HK-2 (cell line): Measurements from ENCODE around the gene PAXX.

Experiments used
- DNase-seq: peaks from one replicate; pipeline ENCODE4 v3.0.0-alpha.2; 2018; ENCODE audit not compliant: unreplicated experiment

Gene PAXX

GRCh38 chr9:136968333-136969127 is 23.7 kb upstream of the PAXX start:
- DNase-seq = no peak

- DNase-seq = no peak
Measured at GRCh38 chr9:136969150-136969549, 23.1 kb upstream of the PAXX start.

DNA sequence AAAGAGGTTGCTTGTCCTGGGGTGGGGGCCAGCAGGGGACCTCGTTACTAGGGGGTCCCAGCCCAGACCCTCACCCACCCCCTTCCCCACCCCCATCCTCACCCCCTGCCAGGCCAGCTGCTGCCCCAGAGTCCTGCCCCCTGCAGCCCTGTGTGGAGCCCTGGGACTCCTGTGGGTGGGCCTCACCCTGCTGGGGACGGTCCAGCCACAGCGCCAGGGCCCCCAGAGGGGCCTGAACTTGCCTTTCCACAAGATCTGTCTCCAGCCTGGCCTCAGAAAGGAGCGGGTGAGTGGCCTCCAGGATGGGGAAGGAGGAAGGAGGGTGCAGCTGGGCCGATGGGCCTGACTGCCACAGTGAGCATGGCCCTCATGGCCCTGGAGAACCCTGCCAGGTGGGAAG is 22.4 kb upstream of the PAXX start:
- no peak for DNase-seq

- no peak for DNase-seq
Measured at GRCh38 chr9:136970361-136970760, 21.9 kb upstream of the PAXX start.

DNA sequence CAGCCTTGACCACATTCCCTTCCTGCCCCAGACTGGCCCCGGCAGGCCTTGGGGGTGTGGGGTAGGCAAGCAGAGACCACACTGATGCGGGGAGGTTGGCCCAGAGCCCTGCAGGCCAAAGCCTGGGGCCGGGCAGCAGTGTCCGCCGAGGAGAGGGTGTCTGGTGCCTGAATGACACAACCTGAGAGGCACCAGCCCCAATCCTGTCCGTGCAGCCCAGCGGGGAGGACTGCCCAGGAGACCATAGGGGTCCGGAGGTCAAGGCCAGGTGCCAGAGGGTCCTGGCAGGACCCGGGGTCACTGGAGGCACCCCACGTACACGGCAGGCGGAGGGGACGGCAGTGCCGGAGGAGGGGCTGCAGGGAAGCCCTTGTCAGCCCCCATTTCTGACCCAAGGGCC is 20.5 kb upstream of the PAXX start:
- no peak for DNase-seq

- DNase-seq = no peak
Measured at GRCh38 chr9:136972335-136972734, 19.9 kb upstream of the PAXX start.

DNA sequence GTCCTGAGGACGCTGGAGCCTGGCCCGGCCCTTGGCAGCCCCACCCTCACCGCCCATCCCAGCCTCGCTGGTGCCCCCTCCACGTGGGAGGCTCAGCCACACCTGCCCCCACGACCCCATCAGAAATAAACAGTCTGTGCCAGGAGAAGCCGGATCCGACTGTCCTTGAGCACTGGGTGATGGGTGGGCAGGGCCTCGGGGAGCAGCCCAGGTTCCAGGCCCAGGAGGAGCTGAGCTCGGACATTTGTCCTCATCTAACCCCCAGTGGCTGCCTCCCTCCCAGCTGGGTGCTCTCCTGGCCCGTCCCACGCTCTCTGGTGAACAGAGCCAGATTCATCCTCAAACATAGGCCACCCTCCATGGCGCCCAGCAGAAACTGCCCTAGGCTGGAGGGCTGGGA is 19.5 kb upstream of the PAXX start:
- no peak for DNase-seq

DNA sequence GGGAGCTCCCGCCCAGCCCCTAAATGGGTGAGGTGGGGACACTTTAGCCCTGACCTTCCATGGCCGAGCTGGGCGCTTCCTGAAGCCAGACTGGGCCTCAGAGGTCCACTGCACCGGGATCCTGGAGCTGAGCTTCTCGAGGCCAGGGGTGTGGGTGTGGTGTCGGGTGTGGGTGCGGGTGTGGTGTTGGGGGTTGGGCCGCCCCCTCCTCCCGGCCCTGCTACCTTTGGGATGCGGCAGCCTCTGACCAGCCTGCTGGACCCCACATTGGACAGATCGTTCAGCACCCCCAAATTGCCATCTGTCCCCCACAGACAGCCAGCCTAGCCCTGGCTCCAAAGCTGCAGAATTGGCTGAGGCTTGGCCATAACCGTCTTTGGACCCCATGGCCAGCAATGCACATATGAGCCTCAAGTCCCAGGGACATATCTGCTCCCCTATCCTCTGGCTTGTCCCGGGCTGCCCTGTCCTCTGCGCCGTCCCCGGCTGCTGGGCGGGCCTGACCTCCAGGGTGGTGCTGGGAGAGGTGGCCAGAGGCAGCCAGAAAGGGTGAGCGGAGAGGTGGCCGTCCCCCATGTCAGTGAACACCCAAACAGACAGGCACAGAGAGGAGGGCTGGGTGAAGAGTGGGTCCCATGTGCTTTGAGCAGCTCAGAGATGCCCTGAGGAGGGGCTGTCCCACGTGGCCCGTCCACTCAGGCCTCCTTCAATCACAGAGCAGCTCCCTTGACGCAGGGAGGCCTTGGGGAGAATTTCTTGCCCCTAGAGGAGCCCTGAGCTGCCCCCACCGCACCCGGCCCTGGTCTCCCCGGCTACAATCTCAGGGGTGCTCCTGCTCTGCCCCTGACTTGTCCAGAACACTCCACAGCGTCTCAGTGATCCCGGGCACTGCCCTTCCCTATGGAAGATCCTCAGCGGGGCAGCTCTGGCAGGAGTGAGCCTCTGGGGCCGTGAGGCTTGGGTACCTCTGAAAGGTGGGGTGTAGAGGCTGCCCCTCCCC is 18.3 kb upstream of the PAXX start:
- no peak for DNase-seq

DNA sequence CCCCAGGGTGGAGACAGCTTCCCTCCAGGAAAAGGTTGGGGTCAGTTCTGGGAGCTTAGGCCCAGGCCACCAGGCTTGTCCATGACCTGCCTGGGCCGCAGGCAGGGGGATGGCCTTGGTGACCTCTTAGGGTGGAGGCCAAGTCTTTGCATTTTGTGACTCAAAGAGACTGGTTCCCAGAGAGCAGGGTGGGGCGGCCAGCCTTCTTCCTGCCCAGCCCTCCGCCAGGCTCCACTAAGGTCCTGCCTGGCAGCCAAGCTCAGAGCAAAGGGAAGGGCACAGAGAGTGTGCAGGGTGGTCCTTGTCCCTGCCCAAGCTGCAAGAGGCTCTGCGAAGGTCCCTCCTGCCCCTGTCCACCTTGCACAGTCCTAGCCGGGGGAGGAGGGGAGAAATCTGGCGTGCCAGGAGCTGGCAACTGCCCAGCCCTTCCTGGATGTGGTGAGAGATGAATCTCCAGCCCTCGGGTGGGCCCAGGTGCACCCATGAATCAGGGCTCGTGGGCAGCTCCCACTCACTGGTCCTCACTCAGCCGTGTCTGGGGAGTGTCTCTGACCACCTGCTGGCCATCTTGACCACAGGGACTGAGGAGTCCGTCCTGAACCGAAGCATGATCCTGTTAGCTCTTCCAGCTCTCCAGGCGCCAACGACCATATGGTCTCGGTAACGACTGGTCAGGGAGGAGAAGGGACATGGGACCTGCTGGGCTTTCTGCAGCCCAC is 17.2 kb upstream of the PAXX start:
- DNase-seq = no peak

- no peak for DNase-seq
Measured at GRCh38 chr9:136975644-136976043, 16.6 kb upstream of the PAXX start.

DNA sequence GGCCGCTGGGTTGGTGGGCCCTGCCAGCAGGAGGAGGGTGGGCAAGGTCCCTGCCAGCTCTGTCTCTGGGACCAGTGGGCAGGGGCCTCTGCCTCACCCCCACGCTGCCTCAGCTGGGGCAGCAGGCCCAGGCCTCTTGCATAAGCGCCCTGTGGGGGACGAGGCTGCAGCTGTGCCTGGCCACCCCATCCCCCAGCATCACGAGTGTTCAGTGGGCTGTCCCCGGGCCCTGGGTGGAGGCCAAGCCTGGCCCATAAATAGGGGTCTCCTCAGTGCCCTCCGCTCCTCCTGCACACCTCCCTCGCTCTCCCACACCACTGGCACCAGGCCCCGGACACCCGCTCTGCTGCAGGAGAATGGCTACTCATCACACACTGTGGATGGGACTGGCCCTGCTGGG is 15.0 kb upstream of the PAXX start, which contains the start of gene PTGDS:
TSS of gene PTGDS (plus strand) at position 282 of the 400 bp plus-strand sequence. CDS start at position 357, 75 bp downstream.
- DNase-seq = no peak

GRCh38 chr9:136977649-136978072 is 14.6 kb upstream of the PAXX start:
- DNase-seq = peak; percentile 23

DNA sequence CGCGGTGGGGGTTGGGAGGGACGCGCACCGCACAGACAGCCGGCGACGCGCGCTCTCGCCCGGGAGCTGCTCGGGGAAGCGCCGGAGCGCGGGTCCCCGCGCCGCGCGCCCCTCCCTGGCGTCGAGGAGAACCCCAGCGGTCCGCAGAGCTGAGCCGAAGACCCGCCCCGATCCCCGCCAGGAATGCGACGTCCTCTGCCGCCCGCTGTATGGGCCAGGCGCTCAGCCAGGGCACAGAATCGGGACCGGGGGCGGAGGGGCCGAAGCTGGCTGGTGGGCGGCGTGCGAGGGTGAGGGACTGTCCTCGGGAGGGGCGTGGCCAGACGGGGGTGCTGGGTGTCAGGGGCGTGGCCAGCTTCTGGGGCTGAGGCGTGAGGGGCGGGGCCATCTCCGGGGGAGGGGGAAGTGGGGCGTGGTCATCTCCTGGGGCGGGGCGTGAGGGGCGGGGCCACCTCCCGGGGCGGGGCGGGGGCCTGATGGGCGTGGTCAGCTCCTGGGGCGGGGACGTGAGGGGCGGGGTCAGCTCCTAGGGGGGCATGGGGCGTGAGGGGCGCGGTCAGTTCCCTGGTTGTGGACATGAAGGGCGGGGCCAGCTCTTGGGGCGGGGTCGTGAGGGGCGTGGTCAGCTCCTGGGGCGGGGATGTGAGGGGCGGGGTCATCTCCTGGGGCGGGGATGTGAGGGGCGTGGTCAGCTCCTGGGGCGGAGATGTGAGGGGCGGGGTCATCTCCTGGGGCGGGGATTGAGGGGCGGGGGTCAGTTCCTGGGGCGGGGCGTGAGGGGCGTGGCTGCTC is 14.0 kb upstream of the PAXX start:
- DNase-seq = peak; percentile 69

DNA sequence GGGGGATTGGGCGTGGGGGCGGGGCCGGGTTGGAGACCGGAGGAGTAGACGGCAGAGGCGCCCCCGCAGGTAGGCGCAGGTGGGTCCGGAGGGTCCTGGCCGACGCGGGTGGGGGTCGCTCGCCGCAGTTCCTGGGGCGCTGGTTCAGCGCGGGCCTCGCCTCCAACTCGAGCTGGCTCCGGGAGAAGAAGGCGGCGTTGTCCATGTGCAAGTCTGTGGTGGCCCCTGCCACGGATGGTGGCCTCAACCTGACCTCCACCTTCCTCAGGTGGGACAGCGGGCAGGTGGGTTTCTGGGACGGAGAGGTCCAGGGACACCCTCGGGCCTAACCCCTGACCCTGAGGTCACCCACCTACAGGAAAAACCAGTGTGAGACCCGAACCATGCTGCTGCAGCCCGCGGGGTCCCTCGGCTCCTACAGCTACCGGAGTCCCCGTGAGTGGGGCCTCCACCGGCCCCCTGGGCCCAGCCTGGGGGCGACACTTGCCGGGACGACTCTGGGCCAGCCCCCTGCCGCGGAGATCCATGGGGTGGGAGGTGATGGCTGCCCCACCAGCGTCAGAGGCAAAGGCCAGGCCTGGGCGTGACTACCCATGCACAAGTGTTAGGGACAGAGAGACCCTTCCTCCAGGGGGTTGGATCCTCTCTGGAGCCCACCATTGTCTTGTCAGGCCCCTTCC is 13.2 kb upstream of the PAXX start:
- no peak for DNase-seq

- no peak for DNase-seq
Measured at GRCh38 chr9:136979769-136980587, 12.2 kb upstream of the PAXX start.

DNA sequence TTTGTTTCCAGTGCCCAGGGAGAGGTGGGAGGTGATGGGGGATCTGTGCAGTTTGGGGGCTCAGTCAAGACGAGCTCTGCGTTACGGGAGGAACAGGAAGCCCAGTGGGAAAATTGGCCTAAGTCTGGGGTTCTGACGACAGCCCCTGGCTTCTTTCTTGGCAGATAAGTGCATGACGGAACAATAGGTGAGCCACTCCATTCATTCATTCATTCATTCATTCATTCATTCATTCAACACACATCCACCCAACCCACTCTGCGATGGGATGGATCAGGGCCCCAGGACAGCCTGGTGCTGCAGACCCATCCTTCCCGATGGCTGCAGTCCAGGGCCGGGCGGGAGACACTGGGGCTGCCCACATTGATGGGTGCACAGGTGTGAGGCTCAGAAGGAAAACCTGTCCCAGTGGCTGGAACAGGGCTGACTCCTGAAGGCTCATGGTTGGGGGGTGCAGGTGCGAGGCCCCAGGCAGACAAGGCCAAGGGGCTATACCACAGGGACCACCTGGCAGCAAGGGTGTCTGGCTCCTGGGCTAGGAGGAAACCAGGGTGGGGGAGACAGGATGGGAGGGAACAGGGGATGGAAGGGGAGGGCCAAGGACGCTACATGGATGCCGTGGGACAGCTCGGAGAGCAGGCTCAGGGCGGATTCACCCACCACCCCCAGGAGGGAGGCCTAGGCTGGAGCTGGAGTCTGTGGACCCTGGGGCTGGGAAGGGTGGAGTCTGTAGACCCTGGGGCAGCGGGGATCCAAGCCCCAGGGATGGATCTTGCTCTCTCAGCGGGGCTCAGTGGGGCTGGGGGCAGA is 11.3 kb upstream of the PAXX start:
- DNase-seq = no peak

DNA sequence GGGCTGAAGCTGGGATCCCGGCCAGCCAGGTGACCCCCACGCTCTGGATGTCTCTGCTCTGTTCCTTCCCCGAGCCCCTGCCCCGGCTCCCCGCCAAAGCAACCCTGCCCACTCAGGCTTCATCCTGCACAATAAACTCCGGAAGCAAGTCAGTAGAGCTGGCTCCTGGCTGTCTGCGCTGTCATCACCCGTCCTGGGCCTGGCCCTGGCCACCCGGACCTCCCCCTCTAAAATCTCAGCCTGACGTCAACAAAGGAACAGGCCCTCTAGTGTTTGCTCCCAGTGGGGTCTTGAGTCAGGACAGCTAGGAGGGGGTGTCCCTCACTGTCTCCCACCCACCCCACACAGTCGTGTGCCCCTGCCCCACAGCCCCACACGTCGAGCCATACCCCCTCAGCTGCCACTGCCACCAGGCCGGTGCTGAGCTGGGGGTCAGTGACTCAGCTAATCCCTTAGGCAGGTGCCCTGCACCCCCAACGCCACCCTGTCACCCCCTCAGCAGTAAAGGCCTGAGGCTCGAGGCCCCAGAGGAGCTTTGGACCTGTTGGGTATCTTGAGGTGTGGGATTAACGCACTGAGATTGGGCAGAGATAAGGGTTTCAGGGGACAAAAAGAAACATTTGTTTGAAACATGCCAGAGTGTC is 10.5 kb upstream of the PAXX start:
- no peak for DNase-seq
